ENCODE results near the gene RB1. TPM values are rescaled to one million over a fixed set of nuclear protein-coding genes. Genes with fewer than 3 reads are reported as not detected.
"Not testable (repeated sequence)": the region's sequence is repeated elsewhere in the genome, so short reads cannot be mapped to it uniquely, and the experiment has no call there.

RB1 gene
- total and polyA plus RNA-seq, 2 donors from 2014 or later, result 12.3 to 46.5 TPM

- no peak for TF ChIP-seq CTCF (IDR thresholded peaks at IDR 0.05; ENCODE audit: borderline replicate concordance, extremely low read depth, insufficient read depth)
- no peaks in the 10 kb centered on the region for H3K9me3 ChIP-seq (ENCODE audit: control insufficient read depth in 2 of 3, insufficient read depth in 1 of 3, low read length in 3 of 3)
- no peak overlapping the region for H3K27ac ChIP-seq (ENCODE audit: low read depth in 2 of 2, low read length in 2 of 2)
- H3K4me1 ChIP-seq (ENCODE audit: control insufficient read depth in 2 of 3, insufficient read depth in 2 of 3, low read depth in 1 of 3, low read length in 3 of 3), result peaks cover 0 to 3% (median 0%) of the 10 kb centered on the region in 3 donors
- H3K27me3 ChIP-seq (ENCODE audit: control insufficient read depth, insufficient read depth, low read length), result no peaks in the 10 kb centered on the region
- no peak for DNase-seq
- no peak for FAIRE-seq
- no peak overlapping the region for H3K4me3 ChIP-seq (ENCODE audit: low read length in 3 of 3)
- H3K9ac ChIP-seq (ENCODE audit: low read length in 3 of 3), result no peak overlapping the region
- intact Hi-C loops (cut with DNase I), result no loop called here
- no peaks in the 10 kb centered on the region for H3K36me3 ChIP-seq (ENCODE audit: control insufficient read depth in 2 of 3, insufficient read depth in 3 of 3, low read length in 3 of 3)
Measured at GRCh38 chr13:48426052-48426451, 122.5 kb downstream of the RB1 start.

GRCh38 chr13:48426755-48427298 lies 123.3 kb downstream of the RB1 start:
- H3K4me3 ChIP-seq (ENCODE audit: low read length in 3 of 3); H3K27ac ChIP-seq (ENCODE audit: low read depth in 2 of 2, low read length in 2 of 2); H3K4me1 ChIP-seq (ENCODE audit: control insufficient read depth in 2 of 3, insufficient read depth in 2 of 3, low read depth in 1 of 3, low read length in 3 of 3); H3K9ac ChIP-seq (ENCODE audit: low read length in 3 of 3); intact Hi-C loops (cut with DNase I); H3K36me3 ChIP-seq (ENCODE audit: control insufficient read depth in 2 of 3, insufficient read depth in 3 of 3, low read length in 3 of 3); DNase-seq; H3K27me3 ChIP-seq (ENCODE audit: control insufficient read depth, insufficient read depth, low read length); FAIRE-seq; H3K9me3 ChIP-seq (ENCODE audit: control insufficient read depth in 2 of 3, insufficient read depth in 1 of 3, low read length in 3 of 3): not testable (repeated sequence)

GRCh38 chr13:48429036-48429435 lies 125.5 kb downstream of the RB1 start:
- H3K27me3 ChIP-seq (ENCODE audit: control insufficient read depth, insufficient read depth, low read length), result no peaks in the 10 kb centered on the region
- peaks cover 3 to 6% (median 3%) of the 10 kb centered on the region in 3 donors for H3K4me1 ChIP-seq (ENCODE audit: control insufficient read depth in 2 of 3, insufficient read depth in 2 of 3, low read depth in 1 of 3, low read length in 3 of 3)
- H3K36me3 ChIP-seq (ENCODE audit: control insufficient read depth in 2 of 3, insufficient read depth in 3 of 3, low read length in 3 of 3), result no peaks in the 10 kb centered on the region
- intact Hi-C loops (cut with DNase I), result no loop called here
- no peak overlapping the region for H3K27ac ChIP-seq (ENCODE audit: low read depth in 2 of 2, low read length in 2 of 2)
- no peaks in the 10 kb centered on the region for H3K9me3 ChIP-seq (ENCODE audit: control insufficient read depth in 2 of 3, insufficient read depth in 1 of 3, low read length in 3 of 3)
- TF ChIP-seq CTCF (IDR thresholded peaks at IDR 0.05; ENCODE audit: borderline replicate concordance, extremely low read depth, insufficient read depth), result no peak
- FAIRE-seq, result no peak
- no peak overlapping the region for H3K4me3 ChIP-seq (ENCODE audit: low read length in 3 of 3)
- no peak for DNase-seq
- H3K9ac ChIP-seq (ENCODE audit: low read length in 3 of 3), result no peak overlapping the region

GRCh38 chr13:48429886-48430285 lies 126.3 kb downstream of the RB1 start:
- DNase-seq (no peak), FAIRE-seq (no peak)
- no peak overlapping the region for H3K4me3 ChIP-seq (ENCODE audit: low read length in 3 of 3)
- H3K27me3 ChIP-seq (ENCODE audit: control insufficient read depth, insufficient read depth, low read length), result no peaks in the 10 kb centered on the region
- H3K27ac ChIP-seq (ENCODE audit: low read depth in 2 of 2, low read length in 2 of 2), result no peak overlapping the region
- no peak overlapping the region for H3K9ac ChIP-seq (ENCODE audit: low read length in 3 of 3)
- intact Hi-C loops (cut with DNase I), result no loop called here
- no peaks in the 10 kb centered on the region for H3K9me3 ChIP-seq (ENCODE audit: control insufficient read depth in 2 of 3, insufficient read depth in 1 of 3, low read length in 3 of 3)
- TF ChIP-seq CTCF (IDR thresholded peaks at IDR 0.05; ENCODE audit: borderline replicate concordance, extremely low read depth, insufficient read depth), result no peak
- no peaks in the 10 kb centered on the region for H3K36me3 ChIP-seq (ENCODE audit: control insufficient read depth in 2 of 3, insufficient read depth in 3 of 3, low read length in 3 of 3)
- peaks cover 3 to 6% (median 3%) of the 10 kb centered on the region in 3 donors for H3K4me1 ChIP-seq (ENCODE audit: control insufficient read depth in 2 of 3, insufficient read depth in 2 of 3, low read depth in 1 of 3, low read length in 3 of 3)

Measured in kidney (tissue), 14 donors.